Activated T-cell treated with anti-CD3 and anti-CD28 coated beads, Interleukin-2, amount 50 U/mL, for 24 hours (primary cell): ENCODE results near the gene FASTKD1.
"Not testable (repeated sequence)": the region's sequence is repeated elsewhere in the genome, so short reads cannot be mapped to it uniquely, and the experiment has no call there.

Source experiments
- DNase-seq: peaks from one replicate; pipeline ENCODE4 v3.0.0-alpha.2; 2020
- H3K27ac Mint-ChIP-seq: 2 replicates; pipeline ENCODE4 v1.8.0; 2020; ENCODE audit warnings: mild to moderate bottlenecking, mixed read lengths
- H3K27me3 Mint-ChIP-seq: 2 replicates; pipeline ENCODE4 v1.8.0; 2020; ENCODE audit warnings: mixed read lengths
- H3K36me3 Mint-ChIP-seq: 2 replicates; pipeline ENCODE4 v1.8.0; 2020; ENCODE audit warnings: low read depth, mixed read lengths
- H3K4me1 Mint-ChIP-seq: 2 replicates; pipeline ENCODE4 v1.8.0; 2020; ENCODE audit warnings: low read depth, mixed read lengths
- H3K4me3 Mint-ChIP-seq: 2 replicates; pipeline ENCODE4 v1.8.0; 2020; ENCODE audit warnings: mild to moderate bottlenecking, moderate library complexity, mixed read lengths
- H3K9me3 Mint-ChIP-seq: 2 replicates; pipeline ENCODE4 v1.8.0; 2020; ENCODE audit warnings: mixed read lengths

The FASTKD1 gene, protein sequence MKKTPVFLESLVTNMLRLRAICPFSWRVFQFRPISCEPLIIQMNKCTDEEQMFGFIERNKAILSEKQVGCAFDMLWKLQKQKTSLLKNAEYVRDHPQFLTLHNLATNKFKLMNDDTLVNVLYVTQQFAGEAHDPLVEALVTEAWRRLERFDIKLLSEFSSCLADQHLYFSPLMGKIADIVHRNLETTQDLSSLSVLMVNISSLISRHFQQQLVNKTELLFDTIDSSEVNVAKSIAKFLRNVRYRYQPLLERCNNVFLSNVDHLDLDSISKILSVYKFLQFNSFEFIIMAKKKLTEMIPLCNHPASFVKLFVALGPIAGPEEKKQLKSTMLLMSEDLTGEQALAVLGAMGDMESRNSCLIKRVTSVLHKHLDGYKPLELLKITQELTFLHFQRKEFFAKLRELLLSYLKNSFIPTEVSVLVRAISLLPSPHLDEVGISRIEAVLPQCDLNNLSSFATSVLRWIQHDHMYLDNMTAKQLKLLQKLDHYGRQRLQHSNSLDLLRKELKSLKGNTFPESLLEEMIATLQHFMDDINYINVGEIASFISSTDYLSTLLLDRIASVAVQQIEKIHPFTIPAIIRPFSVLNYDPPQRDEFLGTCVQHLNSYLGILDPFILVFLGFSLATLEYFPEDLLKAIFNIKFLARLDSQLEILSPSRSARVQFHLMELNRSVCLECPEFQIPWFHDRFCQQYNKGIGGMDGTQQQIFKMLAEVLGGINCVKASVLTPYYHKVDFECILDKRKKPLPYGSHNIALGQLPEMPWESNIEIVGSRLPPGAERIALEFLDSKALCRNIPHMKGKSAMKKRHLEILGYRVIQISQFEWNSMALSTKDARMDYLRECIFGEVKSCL

DNA sequence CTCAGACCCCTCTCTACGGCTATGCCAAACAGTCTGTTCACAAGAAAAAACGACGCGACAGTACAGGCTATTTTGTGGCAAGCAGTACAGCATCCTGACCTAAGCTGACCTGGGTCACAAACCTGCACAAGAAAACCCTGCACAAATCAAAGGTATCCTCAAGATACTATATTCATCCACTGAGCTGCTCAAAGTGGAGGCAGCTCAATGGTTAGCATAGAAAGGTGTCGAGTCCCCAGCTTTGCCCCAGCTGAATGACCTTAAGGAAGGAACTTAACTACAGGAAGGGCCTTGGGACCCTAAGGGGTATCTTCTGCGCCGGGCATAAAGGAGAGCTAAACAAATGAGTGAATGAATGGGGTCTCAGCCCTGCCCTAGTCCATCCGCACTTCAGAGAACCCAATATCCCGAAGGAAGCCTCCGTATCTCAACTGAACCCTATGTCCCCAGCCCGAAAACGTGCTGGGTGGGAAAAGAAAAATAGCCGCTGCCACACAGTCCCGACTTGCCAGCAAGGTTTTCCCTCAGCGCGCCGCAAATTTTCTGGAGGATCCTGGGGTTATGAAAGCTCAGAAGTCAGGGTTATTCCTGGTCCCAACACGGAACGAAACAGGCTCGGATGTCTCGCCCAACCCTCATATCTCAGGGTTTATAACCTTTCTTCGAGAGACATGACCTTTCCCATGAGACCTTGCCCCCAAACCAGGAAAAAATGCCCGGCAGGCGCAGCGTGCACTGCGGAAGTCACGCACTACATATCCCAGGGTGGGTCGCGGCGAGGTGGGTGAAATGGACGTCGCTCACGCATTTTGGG, at the start of gene FASTKD1:
Gene FASTKD1, minus strand, starts transcription at position 706 of the 814 bp plus-strand sequence. CDS start 1,836 bp downstream, outside the sequence.
- Mint-ChIP-seq H3K4me3 (peak within 1 kb of the TSS; percentile 99), H3K27me3 (peaks cover 3% of the 10 kb centered on the region), H3K27ac (peak within 1 kb of the TSS; percentile 97), H3K36me3 (peaks cover 35% of the 10 kb centered on the region), H3K4me1 (peaks cover 31% of the 10 kb centered on the region), H3K9me3 (no peaks in the 10 kb centered on the region)
- peak; percentile 88 for DNase-seq

DNA sequence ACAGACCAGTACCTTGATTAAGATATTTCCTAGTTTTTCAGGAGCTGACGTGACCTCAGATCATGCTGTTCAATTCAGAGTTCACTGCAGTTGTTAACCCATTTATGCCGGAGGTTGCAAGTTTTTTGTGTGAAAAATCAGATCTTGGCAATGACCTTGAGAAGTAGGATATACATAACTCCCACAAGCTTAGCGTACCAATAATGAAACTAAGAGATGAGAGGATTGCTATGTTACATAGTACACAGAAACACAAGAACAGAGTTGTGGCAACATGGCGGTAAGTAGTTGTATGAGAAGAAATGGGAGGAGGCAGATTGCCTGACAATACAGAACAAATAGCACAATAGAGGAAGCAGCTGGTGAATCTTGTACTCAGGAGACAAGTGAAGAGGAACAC, 49.6 kb upstream of the FASTKD1 start:
- Mint-ChIP-seq H3K27me3 (no peaks in the 10 kb centered on the region), H3K36me3 (peaks cover 89% of the 10 kb centered on the region), H3K27ac (no peak overlapping the region), H3K4me3 (no peak overlapping the region), H3K4me1 (peaks cover 23% of the 10 kb centered on the region), H3K9me3 (no peaks in the 10 kb centered on the region)
- DNase-seq = no peak

DNA sequence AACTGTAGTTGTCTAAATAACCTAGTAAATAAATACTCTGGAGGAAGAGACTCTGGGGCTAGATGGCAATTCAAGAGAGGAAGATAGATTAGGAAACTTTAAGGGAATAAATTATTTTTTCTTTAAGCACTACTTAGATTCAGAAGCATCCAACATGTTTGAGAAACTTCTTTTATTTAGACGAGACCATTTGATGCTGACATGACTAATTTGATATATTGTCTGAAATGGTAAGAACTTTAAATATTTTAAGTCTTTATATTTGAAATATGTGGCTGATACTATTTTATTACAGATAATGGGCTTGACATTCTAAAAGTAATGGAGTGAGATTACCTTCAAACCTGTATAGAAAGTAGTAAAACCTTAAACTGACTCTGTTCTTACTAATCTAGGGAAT, 46.8 kb upstream of the FASTKD1 start:
- Mint-ChIP-seq H3K36me3 (peaks cover 90% of the 10 kb centered on the region), H3K9me3 (peaks cover 7% of the 10 kb centered on the region), H3K27me3 (no peaks in the 10 kb centered on the region), H3K4me1 (peaks cover 39% of the 10 kb centered on the region), H3K27ac (no peak overlapping the region), H3K4me3 (no peak overlapping the region)
- no peak for DNase-seq

DNA sequence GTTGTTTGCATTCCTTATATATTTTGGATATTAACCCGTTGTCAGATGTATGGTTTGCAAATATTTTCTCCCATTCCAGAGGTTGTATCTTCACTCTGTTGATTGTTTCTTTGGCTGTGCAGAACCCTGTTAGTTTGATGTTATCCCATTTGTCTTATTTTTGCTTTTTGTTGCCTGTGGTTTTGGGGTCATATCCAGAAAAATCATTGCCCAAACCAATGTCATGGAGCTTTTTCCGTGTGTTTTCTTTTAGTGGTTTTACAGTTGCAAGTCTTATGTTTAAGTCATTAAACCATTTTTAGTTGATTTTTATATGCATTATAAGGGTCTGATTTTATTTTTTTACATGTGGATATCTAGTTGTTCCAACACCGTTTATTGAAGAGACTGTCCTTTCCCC, 46.3 kb upstream of the FASTKD1 start:
- no peak overlapping the region for H3K27ac Mint-ChIP-seq
- peaks cover 9% of the 10 kb centered on the region for H3K9me3 Mint-ChIP-seq
- H3K4me3 Mint-ChIP-seq = no peak overlapping the region
- DNase-seq = no peak
- peaks cover 90% of the 10 kb centered on the region for H3K36me3 Mint-ChIP-seq
- peaks cover 39% of the 10 kb centered on the region for H3K4me1 Mint-ChIP-seq
- H3K27me3 Mint-ChIP-seq = no peaks in the 10 kb centered on the region

DNA sequence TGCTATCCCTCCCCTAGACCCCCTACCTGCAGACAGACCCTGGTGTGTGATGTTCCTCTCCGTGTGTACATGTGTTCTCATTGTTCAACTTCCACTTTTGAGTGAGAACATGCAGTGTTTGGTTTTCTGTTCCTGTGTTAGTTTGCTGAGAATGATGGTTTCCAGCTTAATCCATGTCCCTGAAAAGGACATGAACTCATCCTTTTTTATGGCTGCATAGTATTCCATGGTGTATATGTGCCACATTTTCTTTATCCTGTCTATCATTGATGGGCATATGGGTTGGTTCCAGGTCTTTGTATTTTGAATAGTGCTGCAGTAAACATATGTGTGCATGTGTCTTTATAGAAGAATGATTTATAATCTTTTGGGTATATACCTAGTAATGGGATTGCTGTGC, 42.3 kb upstream of the FASTKD1 start:
- H3K4me3 Mint-ChIP-seq, DNase-seq, H3K27ac Mint-ChIP-seq, H3K9me3 Mint-ChIP-seq, H3K27me3 Mint-ChIP-seq: not testable (repeated sequence)
- H3K36me3 Mint-ChIP-seq = peaks cover 94% of the 10 kb centered on the region
- H3K4me1 Mint-ChIP-seq = peaks cover 37% of the 10 kb centered on the region

DNA sequence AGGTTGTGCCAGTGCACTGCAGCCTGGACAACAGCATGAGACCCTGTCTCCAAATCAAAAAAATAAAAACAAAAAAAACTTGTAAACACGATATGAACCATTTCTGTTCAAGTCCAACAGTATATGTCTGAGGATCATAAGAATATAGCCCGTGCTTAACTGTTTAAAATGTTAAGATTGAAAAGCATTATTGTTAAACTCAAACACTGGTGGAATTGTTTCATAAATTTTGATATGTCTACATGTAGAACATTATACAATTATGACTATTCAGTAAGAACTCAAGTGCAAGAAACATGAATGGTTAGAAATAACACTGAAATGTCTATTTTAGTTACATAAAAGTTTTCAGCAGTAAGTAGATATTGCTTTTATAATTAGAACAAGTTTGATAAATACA, 40.2 kb upstream of the FASTKD1 start:
- DNase-seq = no peak
- Mint-ChIP-seq H3K27me3 (no peaks in the 10 kb centered on the region), H3K36me3 (peaks cover 95% of the 10 kb centered on the region), H3K9me3 (peaks cover 9% of the 10 kb centered on the region), H3K4me3 (no peak overlapping the region), H3K27ac (no peak overlapping the region), H3K4me1 (peaks cover 22% of the 10 kb centered on the region)

DNA sequence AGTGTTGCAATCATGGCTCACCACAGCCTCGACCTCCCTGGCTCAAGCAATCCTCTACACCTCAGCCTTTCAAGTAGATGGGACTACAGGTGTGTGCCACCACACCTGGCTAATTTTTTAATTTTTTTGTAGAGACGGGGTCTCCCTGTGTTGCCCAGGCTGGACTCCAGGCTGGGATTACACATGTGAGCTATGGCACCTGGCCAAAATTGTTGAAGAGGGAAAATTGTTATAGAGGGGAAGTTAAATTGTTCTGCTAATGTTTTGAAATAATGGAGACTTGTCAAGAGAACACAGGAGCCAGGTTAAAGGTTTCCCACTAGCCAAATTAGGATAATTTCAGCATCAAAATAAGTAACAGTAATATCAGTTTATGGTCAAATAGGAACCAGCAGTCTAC, 35.6 kb upstream of the FASTKD1 start:
- H3K27ac Mint-ChIP-seq = no peak overlapping the region
- no peaks in the 10 kb centered on the region for H3K9me3 Mint-ChIP-seq
- no peaks in the 10 kb centered on the region for H3K4me1 Mint-ChIP-seq
- peaks cover 90% of the 10 kb centered on the region for H3K36me3 Mint-ChIP-seq
- no peaks in the 10 kb centered on the region for H3K27me3 Mint-ChIP-seq
- no peak for DNase-seq
- H3K4me3 Mint-ChIP-seq = no peak overlapping the region

DNA sequence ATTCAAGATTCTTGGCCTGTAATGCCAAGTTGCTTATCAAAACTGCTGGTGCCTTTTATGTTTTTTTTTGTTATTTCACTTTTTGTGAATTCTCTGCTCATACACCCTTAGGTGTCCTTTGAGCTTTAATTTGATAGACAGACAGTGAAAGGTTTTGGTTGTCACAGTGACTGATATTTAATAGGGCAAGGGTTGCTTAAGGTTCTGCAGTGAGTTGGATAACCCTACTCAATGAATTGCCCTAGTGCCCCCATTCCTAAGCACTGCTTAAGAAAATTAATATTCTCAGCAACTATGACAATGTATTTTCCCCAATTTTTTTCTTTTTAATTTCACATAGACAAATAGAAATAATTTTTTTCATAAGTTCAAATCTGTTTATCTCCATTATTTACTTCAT, 25.9 kb upstream of the FASTKD1 start:
- H3K9me3 Mint-ChIP-seq = no peaks in the 10 kb centered on the region
- no peak overlapping the region for H3K27ac Mint-ChIP-seq
- no peak overlapping the region for H3K4me3 Mint-ChIP-seq
- H3K27me3 Mint-ChIP-seq = no peaks in the 10 kb centered on the region
- H3K4me1 Mint-ChIP-seq = peaks cover 37% of the 10 kb centered on the region
- DNase-seq = no peak
- peaks cover 45% of the 10 kb centered on the region for H3K36me3 Mint-ChIP-seq

DNA sequence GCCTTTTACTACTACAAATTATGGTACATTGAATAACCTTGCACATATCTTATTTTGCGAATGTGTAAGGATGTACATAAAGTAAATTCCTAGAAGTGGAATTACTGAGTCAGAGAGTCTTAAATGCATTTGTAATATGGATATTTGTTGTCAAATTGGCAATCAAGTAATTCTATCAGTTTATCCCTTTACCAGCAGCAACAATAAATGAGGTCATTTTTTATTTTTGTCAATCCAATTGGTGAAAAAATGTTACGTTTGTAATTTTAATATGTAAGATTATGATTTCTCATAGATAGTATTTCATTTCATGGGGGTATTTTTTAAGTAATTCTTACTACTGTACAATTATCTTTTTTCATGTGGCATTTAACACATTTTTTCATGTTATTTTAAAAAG, 25.3 kb upstream of the FASTKD1 start:
- H3K4me3 Mint-ChIP-seq = no peak overlapping the region
- peaks cover 37% of the 10 kb centered on the region for H3K4me1 Mint-ChIP-seq
- H3K36me3 Mint-ChIP-seq = peaks cover 39% of the 10 kb centered on the region
- DNase-seq = no peak
- H3K9me3 Mint-ChIP-seq = no peaks in the 10 kb centered on the region
- no peaks in the 10 kb centered on the region for H3K27me3 Mint-ChIP-seq
- H3K27ac Mint-ChIP-seq = no peak overlapping the region

DNA sequence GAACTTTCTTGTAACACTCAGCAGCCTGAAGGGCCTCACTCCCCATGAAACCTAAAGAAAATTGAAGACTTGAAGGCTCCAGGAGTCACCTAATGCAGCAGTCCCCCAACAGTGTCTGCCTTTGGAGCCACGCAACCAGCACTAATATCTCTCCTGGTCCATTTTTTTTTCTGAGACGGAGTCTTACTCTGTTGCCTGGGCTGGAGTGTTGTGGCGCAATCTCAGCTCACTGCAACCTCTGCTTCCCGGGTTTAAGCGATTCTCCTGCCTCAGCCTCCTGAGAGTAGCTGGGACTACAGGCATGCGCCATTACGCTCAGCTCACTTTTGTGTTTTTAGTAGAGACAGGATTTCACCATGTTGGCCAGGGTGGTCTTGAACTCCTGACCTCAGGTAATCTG, 22.9 kb upstream of the FASTKD1 start:
- Mint-ChIP-seq H3K36me3 (peaks cover 35% of the 10 kb centered on the region), H3K4me1 (peaks cover 38% of the 10 kb centered on the region)
- not testable (repeated sequence) for H3K27ac Mint-ChIP-seq, DNase-seq, H3K27me3 Mint-ChIP-seq, H3K9me3 Mint-ChIP-seq, H3K4me3 Mint-ChIP-seq

DNA sequence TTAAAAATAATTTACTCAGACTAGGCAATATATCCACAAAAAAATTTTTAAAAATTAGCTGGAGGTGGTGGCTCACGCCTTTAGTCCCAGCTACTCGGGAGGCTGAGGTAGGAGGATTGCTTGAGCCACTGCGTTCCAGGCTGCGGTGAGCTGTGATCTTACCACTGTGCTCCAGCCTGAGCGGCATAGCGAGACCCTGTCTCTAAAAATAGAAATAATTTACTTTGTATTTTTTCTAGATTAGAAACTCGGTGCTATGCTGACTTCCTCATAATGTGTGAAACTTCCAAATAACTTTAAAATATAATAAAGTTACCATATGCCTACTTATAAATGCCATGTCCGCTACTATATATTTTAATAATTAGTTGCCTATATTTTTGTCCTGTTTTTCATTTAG, 17.1 kb upstream of the FASTKD1 start:
- peaks cover 2% of the 10 kb centered on the region for H3K9me3 Mint-ChIP-seq
- peaks cover 48% of the 10 kb centered on the region for H3K4me1 Mint-ChIP-seq
- H3K4me3 Mint-ChIP-seq = no peak overlapping the region
- H3K27me3 Mint-ChIP-seq = no peaks in the 10 kb centered on the region
- no peak overlapping the region for H3K27ac Mint-ChIP-seq
- peaks cover 41% of the 10 kb centered on the region for H3K36me3 Mint-ChIP-seq
- DNase-seq = no peak

DNA sequence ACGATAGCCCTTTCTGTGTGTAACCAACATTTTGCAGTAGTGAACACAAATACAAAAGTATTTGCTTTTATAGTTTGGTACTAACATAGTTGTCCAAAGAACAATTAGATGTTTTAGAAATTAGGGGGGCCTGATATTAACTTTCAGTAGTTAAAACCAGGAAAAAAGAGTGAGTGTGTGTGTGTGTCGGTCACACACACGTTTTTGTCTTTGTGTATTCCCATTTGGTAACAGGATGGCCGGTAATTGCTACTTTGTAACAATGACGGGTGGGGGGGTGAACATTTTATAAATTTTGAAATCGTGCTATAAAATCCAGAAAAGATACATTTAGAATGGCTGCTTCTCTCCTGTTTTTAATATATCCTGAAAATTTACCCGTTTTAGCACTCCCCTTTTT, 12.0 kb upstream of the FASTKD1 start:
- Mint-ChIP-seq H3K27ac (peak overlapping the region; percentile 100), H3K4me1 (peaks cover 44% of the 10 kb centered on the region)

DNA sequence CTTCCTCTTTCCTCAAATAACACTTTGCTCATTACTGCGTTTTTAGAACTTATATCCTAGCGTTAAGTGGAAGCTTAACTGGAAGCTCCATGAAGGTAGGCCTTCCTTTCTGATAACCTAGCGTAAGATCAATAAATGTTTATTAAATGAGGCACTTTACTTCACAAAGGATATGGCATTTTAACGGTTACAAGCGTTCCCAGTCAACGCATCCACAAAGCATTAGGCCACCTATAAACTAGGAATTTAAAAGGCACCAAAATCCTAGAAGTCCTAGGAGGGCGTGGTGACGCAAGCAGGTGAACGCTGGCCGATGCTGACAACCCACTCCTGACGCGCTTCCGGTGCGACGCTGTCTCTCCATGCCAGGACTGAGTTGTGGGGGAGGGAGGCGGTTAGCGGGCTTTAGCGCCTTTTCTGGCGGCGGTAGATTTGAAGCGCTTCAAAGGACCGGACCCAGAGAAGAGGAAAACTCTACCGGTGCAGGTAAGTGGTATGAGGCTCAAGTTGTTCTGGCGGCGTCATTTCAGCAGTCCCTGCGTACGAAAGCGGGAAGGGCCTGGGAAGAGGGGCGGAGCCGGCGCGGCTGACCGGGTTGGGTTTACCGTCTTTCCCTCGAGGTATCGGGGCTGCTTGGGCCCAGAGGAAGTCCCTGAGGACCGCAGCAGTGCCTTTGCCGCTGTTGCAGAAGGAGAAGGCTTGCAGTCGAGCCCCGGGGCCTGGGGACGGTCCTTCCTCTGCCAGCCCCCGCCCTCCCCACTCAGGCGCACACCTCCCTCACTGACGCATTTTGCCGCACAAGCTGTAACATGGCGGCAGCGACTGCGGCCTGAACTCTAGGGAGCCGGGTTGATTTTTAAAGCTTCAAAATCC, 10.6 kb upstream of the FASTKD1 start, which contains the start of gene PPIG:
Gene PPIG, plus strand, starts transcription at position 347 of the 873 bp plus-strand sequence. CDS start 19,691 bp downstream, outside the sequence.
- H3K4me3 Mint-ChIP-seq = peak within 1 kb of the TSS; percentile 100
- H3K27ac Mint-ChIP-seq = peak within 1 kb of the TSS; percentile 100
- H3K9me3 Mint-ChIP-seq = peaks cover 10% of the 10 kb centered on the region
- H3K36me3 Mint-ChIP-seq = peaks cover 47% of the 10 kb centered on the region
- peaks cover 34% of the 10 kb centered on the region for H3K4me1 Mint-ChIP-seq
- DNase-seq = peak; percentile 88
- no peaks in the 10 kb centered on the region for H3K27me3 Mint-ChIP-seq

More for the DNA sequence above, 12.0 kb upstream of the FASTKD1 start:
- H3K27me3 Mint-ChIP-seq = no peaks in the 10 kb centered on the region
- DNase-seq = no peak
- peaks cover 12% of the 10 kb centered on the region for H3K9me3 Mint-ChIP-seq
- peak overlapping the region; percentile 100 for H3K4me3 Mint-ChIP-seq
- H3K36me3 Mint-ChIP-seq = peaks cover 56% of the 10 kb centered on the region
